WERI-Rb-1 (cell line): Measurements from ENCODE around the gene PCID2.

Experiments
- DNase-seq: peaks from one replicate; pipeline ENCODE4 v3.0.0-alpha.2; 2020
- H3K27ac ChIP-seq: fragments of 250-450 bp; sonication (Bioruptor Pico); 2 replicates; pipeline ENCODE4 v1.5.1; 2020; ENCODE audit warnings: mild to moderate bottlenecking, moderate library complexity
- H3K27me3 ChIP-seq: fragments of 250-450 bp; sonication (Bioruptor Pico); 2 replicates; pipeline ENCODE4 v1.5.1; 2021; ENCODE audit warnings: mild to moderate bottlenecking, low read depth, moderate library complexity; ENCODE audit not compliant: insufficient read depth, severe bottlenecking
- H3K36me3 ChIP-seq: fragments of 250-450 bp; sonication (Bioruptor Pico); 2 replicates; pipeline ENCODE4 v1.5.1; 2020; ENCODE audit warnings: mild to moderate bottlenecking, moderate library complexity
- H3K4me3 ChIP-seq: 2 replicates; pipeline ENCODE4 v1.5.1; 2011; ENCODE audit warnings: low read depth, mild to moderate bottlenecking, control low read depth, low read length
- H3K9me3 ChIP-seq: fragments of 250-450 bp; sonication (Bioruptor Pico); 2 replicates; pipeline ENCODE4 v1.5.1; 2021; ENCODE audit warnings: mild to moderate bottlenecking, moderate library complexity; ENCODE audit not compliant: severe bottlenecking
- TF ChIP-seq, protein P1 (sequence below): IDR thresholded peaks from 2 replicates; pipeline ENCODE4 v1.5.1; 2011; ENCODE audit warnings: low read depth, mild to moderate bottlenecking, control low read depth, inconsistent platforms, low read length

PCID2 gene

GRCh38 chr13:113239986-113240385, 31.5 kb upstream of the PCID2 start:
- peaks cover 66% of the 10 kb centered on the region for H3K36me3 ChIP-seq
- TF ChIP-seq, protein P1, sequence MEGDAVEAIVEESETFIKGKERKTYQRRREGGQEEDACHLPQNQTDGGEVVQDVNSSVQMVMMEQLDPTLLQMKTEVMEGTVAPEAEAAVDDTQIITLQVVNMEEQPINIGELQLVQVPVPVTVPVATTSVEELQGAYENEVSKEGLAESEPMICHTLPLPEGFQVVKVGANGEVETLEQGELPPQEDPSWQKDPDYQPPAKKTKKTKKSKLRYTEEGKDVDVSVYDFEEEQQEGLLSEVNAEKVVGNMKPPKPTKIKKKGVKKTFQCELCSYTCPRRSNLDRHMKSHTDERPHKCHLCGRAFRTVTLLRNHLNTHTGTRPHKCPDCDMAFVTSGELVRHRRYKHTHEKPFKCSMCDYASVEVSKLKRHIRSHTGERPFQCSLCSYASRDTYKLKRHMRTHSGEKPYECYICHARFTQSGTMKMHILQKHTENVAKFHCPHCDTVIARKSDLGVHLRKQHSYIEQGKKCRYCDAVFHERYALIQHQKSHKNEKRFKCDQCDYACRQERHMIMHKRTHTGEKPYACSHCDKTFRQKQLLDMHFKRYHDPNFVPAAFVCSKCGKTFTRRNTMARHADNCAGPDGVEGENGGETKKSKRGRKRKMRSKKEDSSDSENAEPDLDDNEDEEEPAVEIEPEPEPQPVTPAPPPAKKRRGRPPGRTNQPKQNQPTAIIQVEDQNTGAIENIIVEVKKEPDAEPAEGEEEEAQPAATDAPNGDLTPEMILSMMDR: no peak
- H3K27me3 ChIP-seq: no peaks in the 10 kb centered on the region
- no peak overlapping the region for H3K4me3 ChIP-seq
- no peak overlapping the region for H3K27ac ChIP-seq
- no peak for DNase-seq
- H3K9me3 ChIP-seq: no peaks in the 10 kb centered on the region

DNA sequence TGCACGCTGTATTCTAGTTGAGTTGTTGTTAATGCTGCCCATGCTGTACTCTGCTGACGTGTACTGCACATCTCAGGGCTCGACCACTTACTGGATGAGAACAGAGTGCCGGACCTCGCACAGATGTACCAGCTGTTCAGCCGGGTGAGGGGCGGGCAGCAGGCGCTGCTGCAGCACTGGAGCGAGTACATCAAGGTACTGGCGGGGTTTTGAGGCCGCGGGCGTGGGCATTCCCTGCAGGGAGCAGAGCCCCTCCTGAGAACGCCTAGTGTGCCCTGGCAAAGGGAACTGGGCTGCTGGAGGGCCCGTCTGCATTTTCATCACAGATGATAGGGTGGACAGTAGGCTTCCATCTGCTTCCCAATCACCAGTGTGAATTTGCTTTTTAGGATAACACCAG, 30.9 kb upstream of the PCID2 start:
- H3K4me3 ChIP-seq: no peak overlapping the region
- no peaks in the 10 kb centered on the region for H3K27me3 ChIP-seq
- TF ChIP-seq, protein P1: no peak
- no peak overlapping the region for H3K27ac ChIP-seq
- no peak for DNase-seq
- peaks cover 66% of the 10 kb centered on the region for H3K36me3 ChIP-seq
- H3K9me3 ChIP-seq: no peaks in the 10 kb centered on the region

- TF ChIP-seq, protein P1: no peak
- DNase-seq: no peak
- Histone ChIP-seq H3K27ac (no peak overlapping the region), H3K36me3 (peaks cover 59% of the 10 kb centered on the region), H3K4me3 (no peak overlapping the region), H3K27me3 (no peaks in the 10 kb centered on the region), H3K9me3 (no peaks in the 10 kb centered on the region)
Observed at GRCh38 chr13:113238536-113238935, 30.1 kb upstream of the PCID2 start.

DNA sequence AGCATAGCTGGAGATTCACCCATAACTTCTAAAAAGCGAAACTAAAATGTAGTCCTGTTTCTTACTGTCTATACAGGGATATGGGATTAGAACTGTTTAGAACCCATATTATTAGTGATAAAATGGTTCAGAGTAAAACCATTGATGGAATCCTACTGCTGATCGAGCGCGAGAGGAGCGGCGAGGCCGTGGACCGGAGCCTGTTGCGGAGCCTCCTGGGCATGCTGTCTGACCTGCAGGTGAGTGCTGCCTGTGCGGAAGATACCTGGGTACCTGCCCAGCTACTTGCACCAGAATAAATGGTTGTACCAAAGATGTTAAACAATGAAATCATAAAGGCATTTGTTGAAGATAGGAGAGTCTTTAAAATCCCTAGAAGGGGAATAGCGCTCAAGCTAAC, 24.6 kb upstream of the PCID2 start:
- no peak overlapping the region for H3K27ac ChIP-seq
- peaks cover 56% of the 10 kb centered on the region for H3K36me3 ChIP-seq
- TF ChIP-seq, protein P1: no peak
- DNase-seq: no peak
- no peaks in the 10 kb centered on the region for H3K9me3 ChIP-seq
- H3K27me3 ChIP-seq: no peaks in the 10 kb centered on the region
- H3K4me3 ChIP-seq: no peak overlapping the region

- peaks cover 58% of the 10 kb centered on the region for H3K36me3 ChIP-seq
- TF ChIP-seq, protein P1: no peak
- no peaks in the 10 kb centered on the region for H3K27me3 ChIP-seq
- no peak overlapping the region for H3K4me3 ChIP-seq
- no peak for DNase-seq
- no peaks in the 10 kb centered on the region for H3K9me3 ChIP-seq
- no peak overlapping the region for H3K27ac ChIP-seq
Observed at GRCh38 chr13:113232208-113233003, 23.9 kb upstream of the PCID2 start.
